ENCODE measurements around the gene PWWP2B. TPM values are rescaled to one million over a fixed set of nuclear protein-coding genes. Genes with fewer than 3 reads are reported as not detected.

Gene PWWP2B
- total and polyA plus RNA-seq, 10 of the 15 experiments (the other 5 are each of a cell fraction or from before 2014, with no cell fraction given), result 0.04 to 0.87 (median 0.35) TPM; not detected in 4

GRCh38 chr10:132376394-132376851 lies 20.6 kb upstream of the PWWP2B start:
- Histone ChIP-seq H3K27ac (ENCODE audit: control insufficient read depth, insufficient read depth) (no peak overlapping the region), H3K36me3 (ENCODE audit: control insufficient read depth in 2 of 2, insufficient read depth in 2 of 2, low read length in 1 of 2) (no peaks in the 10 kb centered on the region), H4K20me1 (ENCODE audit: control insufficient read depth, insufficient read depth) (no peaks in the 10 kb centered on the region), H3K4me1 (ENCODE audit: control insufficient read depth, insufficient read depth, low read length) (no peaks in the 10 kb centered on the region), H3K4me2 (ENCODE audit: control insufficient read depth, insufficient read depth) (no peak overlapping the region), H3K9ac (ENCODE audit: control insufficient read depth, insufficient read depth, low read length) (no peak overlapping the region), H3K9me3 (replicated peaks; ENCODE audit: control insufficient read depth, insufficient read depth, low read length) (no peaks in the 10 kb centered on the region), H3K79me2 (ENCODE audit: control insufficient read depth, insufficient read depth, low read length) (no peaks in the 10 kb centered on the region), H2AFZ (ENCODE audit: control insufficient read depth, low read depth, low read length) (no peak overlapping the region), H3K4me3 (no peak overlapping the region), H3K27me3 (replicated peaks in 1 of 2; ENCODE audit: control insufficient read depth in 2 of 2, insufficient read depth in 2 of 2, low read length in 1 of 2) (no peaks in the 10 kb centered on the region; a peak in 1 of 4 replicates)
- ATAC-seq, result no peak
- intact Hi-C loops (cut with micrococcal nuclease; ENCODE audit: unreplicated experiment) (no loop called here), in situ Hi-C loops (cut with MboI) (no loop called here)
- no TSS peak for BruUV-seq (replicated peaks)
- RAD21 ChIA-PET (ENCODE audit: unreplicated experiment), result no interaction called here
- SMC1A ChIA-PET (ENCODE audit: uncharacterized antibody, unreplicated experiment), result no interaction called here
- FAIRE-seq, result no peak
- DNase-seq (ENCODE audit: low read depth, low spot score), result no peak
- TF ChIP-seq SKIL (IDR thresholded peaks at IDR 0.05; ENCODE audit: low read depth, poor library complexity, severe bottlenecking), result no peak
- TF ChIP-seq PRDM15 (CRISPR knock-in tag; IDR thresholded peaks at IDR 0.05), result no peak
- no peak for TF ChIP-seq SMAD5 (IDR thresholded peaks at IDR 0.05; ENCODE audit: low read depth)
- no peak for TF ChIP-seq PAX8 (IDR thresholded peaks at IDR 0.05)
- no peak for TF ChIP-seq ZBED1 (IDR thresholded peaks at IDR 0.05; ENCODE audit: borderline replicate concordance)
- TF ChIP-seq RELA (IDR thresholded peaks at IDR 0.05; ENCODE audit: borderline replicate concordance, partially characterized antibody), result no peak
- no peak for TF ChIP-seq TARDBP (IDR thresholded peaks at IDR 0.05; ENCODE audit: borderline replicate concordance)
- no peak for TF ChIP-seq CHD4 (IDR thresholded peaks at IDR 0.05)
- TF ChIP-seq POLR2A (IDR thresholded peaks at IDR 0.05; ENCODE audit: low read depth, low read length), result no peak
- TF ChIP-seq ESRRA (IDR thresholded peaks at IDR 0.05; ENCODE audit: low read length), result no peak
- POLR2A ChIA-PET, result no interaction called here
- 56% methylated on average over 15 of the region's 15 CpGs for WGBS (ENCODE audit: insufficient coverage, insufficient replicate concordance, low lambda C conversion rate, missing lambda C conversion rate)
- CTCF ChIA-PET, result interaction anchor here (0.6 to 1.2 kb wide), 2 partner anchors 27 to 77 kb away, joined by 3 read pairs; no protein-coding TSS in a partner anchor
